ENCODE measurements around the gene TMEM72. TPM values are rescaled to one million over a fixed set of nuclear protein-coding genes. Genes with fewer than 3 reads are reported as not detected.

TMEM72 gene
- total RNA-seq, 4 donors from 2014 or later = 0.35 TPM; not detected in 3

GRCh38 chr10:44932517-44933450, 21.6 kb downstream of the TMEM72 start:
- ATAC-seq = peak; percentile 93
- Histone ChIP-seq H3K4me1 (peaks cover 0 to 43% (median 15%) of the 10 kb centered on the region in 3 donors), H3K27me3 (no peaks in the 10 kb centered on the region), H3K9me3 (no peaks in the 10 kb centered on the region), H3K4me3 (no peak overlapping the region), H3K36me3 (no peaks in the 10 kb centered on the region), H3K27ac (peak overlapping the region in 1 of 4 donors; percentile 72)
- TF ChIP-seq CTCF (IDR thresholded peaks at IDR 0.05) (peak in 3 of 4 experiments; percentile 91 to 98 (median 95)), POLR2AphosphoS5 (IDR thresholded peaks at IDR 0.05) (no peak), POLR2A (IDR thresholded peaks at IDR 0.05) (no peak)
- 40% methylated on average over 1 of the region's 10 CpGs; no CpG with 5 or more reads in 1 of the 2 donors for WGBS, 2 donors (ENCODE audit: low coverage in 1 of 2)

- 68 to 70% methylated on average over 2 to 4 of the region's 9 CpGs for WGBS, 2 donors (ENCODE audit: low coverage in 1 of 2)
- no peak overlapping the region for H3K4me3 ChIP-seq
- H3K4me1 ChIP-seq = peaks cover 0 to 43% (median 15%) of the 10 kb centered on the region in 3 donors
- TF ChIP-seq CTCF (IDR thresholded peaks at IDR 0.05) = no peak
- no peak for TF ChIP-seq POLR2AphosphoS5 (IDR thresholded peaks at IDR 0.05)
- TF ChIP-seq POLR2A (IDR thresholded peaks at IDR 0.05) = no peak
- TF ChIP-seq EP300 (IDR thresholded peaks at IDR 0.05) = no peak
- H3K27ac ChIP-seq = peak overlapping the region in 2 of 4 donors; percentile 5 to 72
- H3K27me3 ChIP-seq = no peaks in the 10 kb centered on the region
- H3K36me3 ChIP-seq = no peaks in the 10 kb centered on the region
- ATAC-seq = no peak
- no peaks in the 10 kb centered on the region for H3K9me3 ChIP-seq
Observed at GRCh38 chr10:44933451-44934321, 22.5 kb downstream of the TMEM72 start.

GRCh38 chr10:44934416-44935200, 23.5 kb downstream of the TMEM72 start:
- H3K27ac ChIP-seq = peak overlapping the region in 3 of 4 donors; percentile 49 to 72 (median 64)
- 63% methylated on average over 4 of the region's 18 CpGs; no CpG with 5 or more reads in 1 of the 2 donors for WGBS, 2 donors (ENCODE audit: low coverage in 1 of 2)
- H3K27me3 ChIP-seq = no peaks in the 10 kb centered on the region
- no peaks in the 10 kb centered on the region for H3K36me3 ChIP-seq
- ATAC-seq = no peak
- peaks cover 0 to 43% (median 15%) of the 10 kb centered on the region in 3 donors for H3K4me1 ChIP-seq
- no peak overlapping the region for H3K4me3 ChIP-seq
- no peak for TF ChIP-seq EP300 (IDR thresholded peaks at IDR 0.05)
- TF ChIP-seq POLR2A (IDR thresholded peaks at IDR 0.05) = no peak
- TF ChIP-seq POLR2AphosphoS5 (IDR thresholded peaks at IDR 0.05) = no peak
- TF ChIP-seq CTCF (IDR thresholded peaks at IDR 0.05) = no peak
- H3K9me3 ChIP-seq = no peaks in the 10 kb centered on the region

- H3K27me3 ChIP-seq = no peaks in the 10 kb centered on the region
- ATAC-seq = peak; percentile 46
- no peak overlapping the region for H3K4me3 ChIP-seq
- no peaks in the 10 kb centered on the region for H3K9me3 ChIP-seq
- WGBS, 2 donors (ENCODE audit: low coverage in 1 of 2) = 90% methylated on average over 2 of the region's 9 CpGs; no CpG with 5 or more reads in 1 of the 2 donors
- H3K4me1 ChIP-seq = peaks cover 0 to 43% (median 15%) of the 10 kb centered on the region in 3 donors
- TF ChIP-seq POLR2AphosphoS5 (IDR thresholded peaks at IDR 0.05) = peak; percentile 66
- no peak for TF ChIP-seq POLR2A (IDR thresholded peaks at IDR 0.05)
- peak overlapping the region in 3 of 4 donors; percentile 49 to 72 (median 64) for H3K27ac ChIP-seq
- H3K36me3 ChIP-seq = no peaks in the 10 kb centered on the region
Observed at GRCh38 chr10:44935201-44935965, 24.2 kb downstream of the TMEM72 start.
